Peyer's patch (tissue), 4 donors: ENCODE results near the gene CACNA1A. TPM values are rescaled to one million over a fixed set of nuclear protein-coding genes. Genes with fewer than 3 reads are reported as not detected.

ENCODE experiments used
- DNase-seq, 3 donors: peaks; one replicate each; pipeline ENCODE4 v3.0.0-alpha.2; 2017 to 2019
- H3K27ac ChIP-seq, 4 donors: fragments of 200-600 bp; sonication (generic); one replicate each; pipeline ENCODE4 v1.5.1; 2016 to 2019
- H3K27me3 ChIP-seq, 2 donors: fragments of 200-600 bp; sonication (generic); one replicate each; pipeline ENCODE4 v1.5.1; 2019
- H3K36me3 ChIP-seq, 3 donors: fragments of 200-600 bp; sonication (generic); one replicate each; pipeline ENCODE4 v1.5.1; 2016 to 2019
- H3K4me1 ChIP-seq, 4 donors: fragments of 200-600 bp; sonication (generic); one replicate each; pipeline ENCODE4 v1.5.1; 2016 to 2019
- H3K4me3 ChIP-seq, 4 donors: fragments of 200-600 bp; sonication (generic); 1 replicate in 3 of 4; 2 replicates in 1 of 4; pipeline ENCODE4 v1.5.1; 2016 to 2019; ENCODE audit warnings: mild to moderate bottlenecking in 1 of 4
- H3K9me3 ChIP-seq, 4 donors: fragments of 200-600 bp; sonication (generic); one replicate each; pipeline ENCODE4 v1.5.1; 2016 to 2019; ENCODE audit warnings: mild to moderate bottlenecking in 1 of 4
- POLR2A ChIP-seq, 2 donors: fragments of 450-650 bp; IDR thresholded peaks; one replicate each; pipeline ENCODE4 v1.5.1; 2017; ENCODE audit warnings: antibody characterized with exemption in 2 of 2, mild to moderate bottlenecking in 2 of 2, moderate library complexity in 2 of 2
- total RNA-seq, 4 donors: library from RNA; depleted of rRNA; stranded (reverse); fragments of >200 nt; gene quantifications; one replicate each; pipeline ENCODE4 v1.1.0, GENCODE V29; 2016
- TF ChIP-seq, protein P1 (sequence below), 6 experiments: fragments of 450-650 bp in 4 of 6; fragments of 200-600 bp in 2 of 6; sonication (generic) in 1 of 6; IDR thresholded peaks; one replicate each; pipeline ENCODE4 v1.5.1; 2017 to 2019; ENCODE audit warnings: antibody characterized with exemption in 6 of 6, mild to moderate bottlenecking in 3 of 6, moderate library complexity in 1 of 6

Gene CACNA1A
- total RNA-seq, 4 donors from 2014 or later, result 16.8 to 25.7 (median 21.7) TPM

GRCh38 chr19:13399746-13400145, 106.5 kb downstream of the CACNA1A start:
- no peaks in the 10 kb centered on the region for H3K27me3 ChIP-seq
- TF ChIP-seq, protein P1, sequence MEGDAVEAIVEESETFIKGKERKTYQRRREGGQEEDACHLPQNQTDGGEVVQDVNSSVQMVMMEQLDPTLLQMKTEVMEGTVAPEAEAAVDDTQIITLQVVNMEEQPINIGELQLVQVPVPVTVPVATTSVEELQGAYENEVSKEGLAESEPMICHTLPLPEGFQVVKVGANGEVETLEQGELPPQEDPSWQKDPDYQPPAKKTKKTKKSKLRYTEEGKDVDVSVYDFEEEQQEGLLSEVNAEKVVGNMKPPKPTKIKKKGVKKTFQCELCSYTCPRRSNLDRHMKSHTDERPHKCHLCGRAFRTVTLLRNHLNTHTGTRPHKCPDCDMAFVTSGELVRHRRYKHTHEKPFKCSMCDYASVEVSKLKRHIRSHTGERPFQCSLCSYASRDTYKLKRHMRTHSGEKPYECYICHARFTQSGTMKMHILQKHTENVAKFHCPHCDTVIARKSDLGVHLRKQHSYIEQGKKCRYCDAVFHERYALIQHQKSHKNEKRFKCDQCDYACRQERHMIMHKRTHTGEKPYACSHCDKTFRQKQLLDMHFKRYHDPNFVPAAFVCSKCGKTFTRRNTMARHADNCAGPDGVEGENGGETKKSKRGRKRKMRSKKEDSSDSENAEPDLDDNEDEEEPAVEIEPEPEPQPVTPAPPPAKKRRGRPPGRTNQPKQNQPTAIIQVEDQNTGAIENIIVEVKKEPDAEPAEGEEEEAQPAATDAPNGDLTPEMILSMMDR (IDR thresholded peaks at IDR 0.05), result no peak
- no peak for TF ChIP-seq POLR2A (IDR thresholded peaks at IDR 0.05)
- peaks cover 0 to 10% (median 0%) of the 10 kb centered on the region in 4 donors for H3K9me3 ChIP-seq
- no peaks in the 10 kb centered on the region for H3K4me1 ChIP-seq
- no peaks in the 10 kb centered on the region for H3K36me3 ChIP-seq
- H3K4me3 ChIP-seq, result no peak overlapping the region
- no peak for DNase-seq
- H3K27ac ChIP-seq, result no peak overlapping the region

GRCh38 chr19:13398780-13399726, 107.2 kb downstream of the CACNA1A start:
- no peak overlapping the region for H3K4me3 ChIP-seq
- no peak overlapping the region for H3K27ac ChIP-seq
- no peaks in the 10 kb centered on the region for H3K4me1 ChIP-seq
- no peak for DNase-seq
- peaks cover 0 to 10% (median 0%) of the 10 kb centered on the region in 4 donors for H3K9me3 ChIP-seq
- no peaks in the 10 kb centered on the region for H3K36me3 ChIP-seq
- TF ChIP-seq POLR2A (IDR thresholded peaks at IDR 0.05), result no peak
- TF ChIP-seq, protein P1 (IDR thresholded peaks at IDR 0.05), result no peak
- H3K27me3 ChIP-seq, result no peaks in the 10 kb centered on the region

DNA sequence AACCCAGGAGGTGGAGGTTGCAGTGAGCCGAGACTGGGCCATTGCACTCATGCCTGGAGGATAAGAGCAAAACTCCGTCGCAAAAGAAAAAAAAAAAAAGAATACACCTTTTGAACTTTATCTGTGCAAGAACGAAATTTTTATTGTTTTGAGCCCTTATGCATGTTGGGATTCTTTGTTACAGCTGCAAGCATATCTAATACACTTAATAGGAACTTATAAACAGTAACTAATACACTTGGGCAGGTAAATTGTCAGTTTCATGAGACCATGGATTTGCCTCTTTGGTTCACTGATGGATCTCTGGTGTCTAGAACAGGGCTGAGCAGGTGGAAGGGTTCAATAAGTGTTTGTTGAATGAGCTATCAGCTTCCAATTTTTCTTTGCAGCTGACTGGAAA, 108.1 kb downstream of the CACNA1A start:
- Histone ChIP-seq H3K27ac (no peak overlapping the region), H3K27me3 (no peaks in the 10 kb centered on the region), H3K36me3 (no peaks in the 10 kb centered on the region), H3K9me3 (peaks cover 0 to 10% (median 0%) of the 10 kb centered on the region in 4 donors), H3K4me1 (no peaks in the 10 kb centered on the region), H3K4me3 (no peak overlapping the region)
- no peak for DNase-seq
- TF ChIP-seq, protein P1 (IDR thresholded peaks at IDR 0.05), result no peak
- no peak for TF ChIP-seq POLR2A (IDR thresholded peaks at IDR 0.05)

DNA sequence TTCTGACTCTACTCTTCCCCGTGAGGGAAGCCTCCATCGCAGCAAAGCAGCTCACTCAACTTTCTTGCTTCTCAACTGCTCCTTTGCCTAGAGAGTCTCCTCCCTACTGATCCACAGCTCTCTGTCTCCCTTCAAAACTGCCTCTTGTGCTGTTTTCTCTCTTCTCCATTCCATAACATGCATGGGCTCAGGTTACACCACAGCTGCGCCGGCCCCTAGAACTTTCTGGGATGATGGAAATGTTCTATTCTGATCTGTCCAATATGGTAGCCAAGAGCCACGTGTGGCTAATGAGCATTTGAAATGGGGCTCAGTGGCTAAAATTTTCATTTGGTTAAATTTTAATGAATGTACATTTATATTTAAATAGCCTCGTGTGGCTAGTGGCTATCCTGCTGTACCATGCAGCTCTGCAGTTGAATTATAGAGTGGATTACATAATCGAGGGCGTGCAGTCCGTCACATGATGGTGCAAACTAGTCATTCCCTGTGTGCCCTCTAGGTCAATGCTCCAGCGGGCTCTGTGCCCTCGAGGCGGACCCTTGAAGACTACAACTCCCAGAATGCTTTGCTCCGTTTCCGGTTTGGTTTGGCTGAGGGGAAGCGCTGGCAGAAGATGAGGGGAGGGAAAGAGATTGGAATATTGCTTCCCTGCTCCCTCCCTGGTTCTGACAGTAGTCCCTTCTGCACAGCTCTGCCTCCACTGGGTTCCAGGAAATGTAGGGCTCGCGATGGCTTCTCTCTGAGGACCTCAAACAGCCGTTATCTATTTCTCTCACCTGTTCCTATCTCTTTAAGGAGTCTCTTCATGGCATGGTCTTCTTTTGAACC, 109.8 kb downstream of the CACNA1A start:
- Histone ChIP-seq H3K36me3 (no peaks in the 10 kb centered on the region), H3K4me3 (no peak overlapping the region), H3K4me1 (no peaks in the 10 kb centered on the region), H3K9me3 (peaks cover 0 to 6% (median 0%) of the 10 kb centered on the region in 4 donors), H3K27me3 (no peaks in the 10 kb centered on the region), H3K27ac (no peak overlapping the region)
- DNase-seq, result peak in 1 of 3 donors; percentile 52
- TF ChIP-seq POLR2A (IDR thresholded peaks at IDR 0.05), result no peak
- TF ChIP-seq, protein P1 (IDR thresholded peaks at IDR 0.05), result no peak

DNA sequence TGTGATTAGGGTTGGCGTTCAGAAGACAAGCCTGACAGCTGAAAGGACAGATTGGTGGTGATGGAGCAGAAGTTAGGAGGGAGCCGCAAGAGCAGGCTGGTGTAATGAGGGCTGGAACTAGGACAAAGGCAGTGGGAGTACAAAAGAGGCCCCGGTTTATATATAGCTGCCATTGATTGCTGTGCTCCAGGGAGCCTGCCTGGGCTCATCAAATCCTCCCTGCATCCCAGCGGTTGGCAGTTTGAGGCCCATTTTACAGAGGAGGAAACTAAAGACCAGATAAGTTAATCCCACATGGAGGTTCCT, 123.7 kb downstream of the CACNA1A start:
- Histone ChIP-seq H3K27me3 (no peaks in the 10 kb centered on the region), H3K4me3 (no peak overlapping the region), H3K4me1 (no peaks in the 10 kb centered on the region), H3K36me3 (no peaks in the 10 kb centered on the region), H3K27ac (no peak overlapping the region), H3K9me3 (no peaks in the 10 kb centered on the region)
- no peak for DNase-seq
- no peak for TF ChIP-seq POLR2A (IDR thresholded peaks at IDR 0.05)
- TF ChIP-seq, protein P1 (IDR thresholded peaks at IDR 0.05), result no peak
